Pancreas (tissue), 10 donors: Measurements from ENCODE around the gene PHACTR3. TPM values are rescaled to one million over a fixed set of nuclear protein-coding genes. Genes with fewer than 3 reads are reported as not detected.

Experiments used
- ATAC-seq, 4 donors: fragments of 200-7000 bp; cut with Tn5 transposase; one replicate each; pipeline versions ENCODE4 v1.8.0 to v1.9.1; 2020; ENCODE audit warnings: mild to moderate bottlenecking in 4 of 4, moderate library complexity in 4 of 4
- DNase-seq, 6 donors: peaks; one replicate each; pipeline ENCODE4 v3.0.0-alpha.2; 2020
- FAIRE-seq: peaks from 2 replicates; lab custom pipeline; 2012; peaks lifted over from hg19 to GRCh38; lab: Jason Lieb, UNC
- H3K27ac ChIP-seq, 4 donors: fragments of 200-600 bp; sonication (generic); 1 replicate in 3 of 4; 2 replicates in 1 of 4; pipeline versions ENCODE4 v1.5.0 to v1.8.0; 2020
- H3K27me3 ChIP-seq, 4 donors: fragments of 200-600 bp; one replicate each; pipeline ENCODE4 v1.8.0; 2021
- H3K36me3 ChIP-seq, 3 donors: fragments of 200-600 bp; sonication (generic) in 1 of 3; one replicate each; pipeline versions ENCODE4 v1.5.0 to v1.8.0; 2020 to 2021
- H3K4me1 ChIP-seq, 3 donors: fragments of 200-600 bp; one replicate each; pipeline ENCODE4 v1.8.0; 2021
- H3K4me3 ChIP-seq, 4 donors: fragments of 200-600 bp; sonication (generic) in 2 of 4; one replicate each; pipeline versions ENCODE4 v1.5.0 to v1.8.0; 2020 to 2021
- H3K9me3 ChIP-seq, 4 donors: fragments of 200-600 bp; one replicate each; pipeline ENCODE4 v1.8.0; 2021
- WGBS, 2 donors: extraction: QIAGEN DNeasy Blood & Tissue Kit; methylation state at CpG; one replicate each; pipeline ENCODE4 v1.1.7; 2013; 5-methylcytosine and 5-hydroxymethylcytosine counted together
- intact Hi-C, 3 donors: fragments of 100-400 bp; cut with DNase I; formaldehyde crosslinking; loops; one replicate each; pipeline versions ENCODE4 v1.11.1 to v1.14.2; 2022
- polyA plus RNA-seq, 2 donors: library from polyadenylated mRNA; stranded (reverse); fragments of 200-250 nt; gene quantifications; one replicate each; pipeline ENCODE4 v1.2.3, GENCODE V29; 2013
- total RNA-seq, 6 donors: library from RNA; stranded (reverse); fragmentation: NEBNext Ultra II Directional in 4 of 6; extraction: Animal tissue kit (Norgen Biotek cat#: 25700) in 4 of 6; gene quantifications; one replicate each; pipeline versions ENCODE4 v1.2.1 to v1.2.4, GENCODE V29; 2021 to 2023
- TF ChIP-seq, protein P1 (sequence below), 4 donors: fragments of 200-600 bp; sonication (generic) in 3 of 4; IDR thresholded peaks; one replicate each; pipeline versions ENCODE4 v1.5.0 to v1.8.0; 2021; ENCODE audit warnings: antibody characterized with exemption in 4 of 4
- donor health status: healthy with polysubstance abuse.
- donor health status: DM: no; HTN: no; CAD: no; lungs with moderate emphysema.
- donor health status: DM: no; HTN: no; CAD: no.
- donor health status: control.
- donor health status: control.
- donor health status: Bipolar disorder and iron deficiency.
- donor health status: DM: yes; HTN: yes; CAD: no.
- donor health status: DM: no; HTN: no; CAD: no.
- donor health status: DM: no; HTN: no; CAD: no.
- donor health status: DM: yes; HTN: yes; CAD: no.

The PHACTR3 gene
- total and polyA plus RNA-seq, 8 donors, result 0.14 to 1.5 (median 0.35) TPM; not detected in 3

DNA sequence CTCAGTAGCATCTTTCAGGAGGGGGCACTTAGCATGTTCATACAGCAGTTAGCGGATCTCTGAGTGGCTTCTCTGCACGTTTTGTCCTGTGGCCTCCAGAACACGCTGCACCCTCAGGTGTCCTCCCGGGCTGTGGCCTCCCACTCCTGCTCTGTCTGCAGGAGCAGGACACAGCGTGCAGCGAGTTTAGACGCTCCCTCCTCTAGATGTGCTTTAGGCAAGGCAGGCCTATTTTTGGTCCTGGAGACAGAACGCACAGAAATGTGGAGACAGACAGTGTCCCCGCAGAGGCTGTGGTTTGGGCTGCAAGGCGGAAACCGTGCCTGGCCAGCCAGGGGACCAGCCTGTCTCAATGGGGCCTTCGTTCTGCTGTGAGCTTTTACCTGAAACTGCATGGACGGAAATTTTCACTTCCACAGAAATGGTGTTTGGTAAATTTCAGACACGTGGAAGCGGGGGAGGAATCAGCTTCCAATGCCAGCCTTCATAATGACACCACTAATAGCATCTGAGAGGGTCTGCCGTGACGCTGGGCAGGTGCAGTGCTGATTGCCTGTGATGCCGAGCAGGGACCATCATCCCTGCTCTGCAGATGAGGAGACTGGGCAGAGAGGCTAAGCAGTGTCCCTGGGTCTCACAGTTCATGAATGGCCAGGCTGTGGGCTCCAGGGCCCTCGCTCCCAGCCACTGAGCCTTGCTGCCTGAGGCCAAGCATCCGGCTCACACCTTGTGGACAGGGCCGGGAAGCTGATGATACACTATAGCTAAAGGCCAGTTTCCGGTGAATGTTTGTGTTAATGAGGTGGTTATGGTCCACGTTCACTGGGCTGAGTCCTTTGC, 208.2 kb downstream of the PHACTR3 start:
- intact Hi-C loops, result no loop called here
- TF ChIP-seq, protein P1, sequence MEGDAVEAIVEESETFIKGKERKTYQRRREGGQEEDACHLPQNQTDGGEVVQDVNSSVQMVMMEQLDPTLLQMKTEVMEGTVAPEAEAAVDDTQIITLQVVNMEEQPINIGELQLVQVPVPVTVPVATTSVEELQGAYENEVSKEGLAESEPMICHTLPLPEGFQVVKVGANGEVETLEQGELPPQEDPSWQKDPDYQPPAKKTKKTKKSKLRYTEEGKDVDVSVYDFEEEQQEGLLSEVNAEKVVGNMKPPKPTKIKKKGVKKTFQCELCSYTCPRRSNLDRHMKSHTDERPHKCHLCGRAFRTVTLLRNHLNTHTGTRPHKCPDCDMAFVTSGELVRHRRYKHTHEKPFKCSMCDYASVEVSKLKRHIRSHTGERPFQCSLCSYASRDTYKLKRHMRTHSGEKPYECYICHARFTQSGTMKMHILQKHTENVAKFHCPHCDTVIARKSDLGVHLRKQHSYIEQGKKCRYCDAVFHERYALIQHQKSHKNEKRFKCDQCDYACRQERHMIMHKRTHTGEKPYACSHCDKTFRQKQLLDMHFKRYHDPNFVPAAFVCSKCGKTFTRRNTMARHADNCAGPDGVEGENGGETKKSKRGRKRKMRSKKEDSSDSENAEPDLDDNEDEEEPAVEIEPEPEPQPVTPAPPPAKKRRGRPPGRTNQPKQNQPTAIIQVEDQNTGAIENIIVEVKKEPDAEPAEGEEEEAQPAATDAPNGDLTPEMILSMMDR (IDR thresholded peaks at IDR 0.05), result no peak
- FAIRE-seq (no peak), ATAC-seq (no peak), DNase-seq (peak in 1 of 6 donors; percentile 33)
- Histone ChIP-seq H3K36me3 (no peaks in the 10 kb centered on the region), H3K27ac (no peak overlapping the region), H3K27me3 (no peaks in the 10 kb centered on the region), H3K9me3 (no peaks in the 10 kb centered on the region), H3K4me1 (no peaks in the 10 kb centered on the region), H3K4me3 (no peak overlapping the region)
- WGBS, 2 donors, result 76 to 88% methylated on average over 23 of the region's 23 CpGs

DNA sequence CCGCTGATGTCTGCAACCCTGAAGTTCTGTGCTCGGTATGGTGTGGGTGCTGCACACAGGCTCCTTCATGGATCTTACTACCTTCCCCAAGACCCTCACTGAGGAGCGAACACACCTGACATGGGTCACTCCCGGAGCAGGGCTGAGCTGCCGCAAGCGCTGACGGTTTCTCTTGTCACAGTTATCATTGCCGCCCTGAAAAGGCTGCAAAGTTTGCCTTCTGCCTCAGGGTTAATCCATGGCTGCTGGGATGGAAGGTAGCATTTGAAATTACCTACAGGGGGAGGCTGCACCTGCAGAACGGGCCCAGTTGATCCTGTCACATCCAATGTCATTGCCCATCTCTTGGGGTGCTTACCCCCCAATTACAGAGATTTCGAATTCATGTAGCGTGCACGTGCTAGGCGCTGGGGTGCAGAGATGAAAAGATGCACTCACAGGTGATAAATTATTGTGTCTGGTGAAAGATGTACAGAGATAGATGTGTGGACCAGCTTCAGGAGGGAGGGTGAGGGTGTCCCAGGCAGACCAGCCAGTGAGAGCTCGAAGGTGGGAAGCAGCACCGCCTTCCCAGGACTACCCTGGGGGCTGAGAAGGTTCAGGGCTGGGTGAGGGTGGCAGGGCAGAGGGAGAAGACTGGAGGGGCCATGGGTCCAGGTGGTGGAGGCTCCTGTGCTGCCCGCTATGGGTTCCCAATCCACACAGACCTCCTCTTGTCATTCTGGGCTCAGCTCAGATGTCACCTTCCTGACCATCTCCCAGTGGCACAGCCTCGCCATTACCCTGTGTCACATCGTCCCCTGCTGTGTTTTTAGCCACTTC, 209.0 kb downstream of the PHACTR3 start:
- Histone ChIP-seq H3K27me3 (no peaks in the 10 kb centered on the region), H3K4me3 (no peak overlapping the region), H3K4me1 (no peaks in the 10 kb centered on the region), H3K36me3 (no peaks in the 10 kb centered on the region), H3K9me3 (no peaks in the 10 kb centered on the region), H3K27ac (no peak overlapping the region)
- FAIRE-seq (no peak), ATAC-seq (no peak), DNase-seq (peak in 1 of 6 donors; percentile 22)
- intact Hi-C loops, result no loop called here
- TF ChIP-seq, protein P1 (IDR thresholded peaks at IDR 0.05), result no peak
- WGBS, 2 donors, result 71 to 87% methylated on average over 18 of the region's 18 CpGs

DNA sequence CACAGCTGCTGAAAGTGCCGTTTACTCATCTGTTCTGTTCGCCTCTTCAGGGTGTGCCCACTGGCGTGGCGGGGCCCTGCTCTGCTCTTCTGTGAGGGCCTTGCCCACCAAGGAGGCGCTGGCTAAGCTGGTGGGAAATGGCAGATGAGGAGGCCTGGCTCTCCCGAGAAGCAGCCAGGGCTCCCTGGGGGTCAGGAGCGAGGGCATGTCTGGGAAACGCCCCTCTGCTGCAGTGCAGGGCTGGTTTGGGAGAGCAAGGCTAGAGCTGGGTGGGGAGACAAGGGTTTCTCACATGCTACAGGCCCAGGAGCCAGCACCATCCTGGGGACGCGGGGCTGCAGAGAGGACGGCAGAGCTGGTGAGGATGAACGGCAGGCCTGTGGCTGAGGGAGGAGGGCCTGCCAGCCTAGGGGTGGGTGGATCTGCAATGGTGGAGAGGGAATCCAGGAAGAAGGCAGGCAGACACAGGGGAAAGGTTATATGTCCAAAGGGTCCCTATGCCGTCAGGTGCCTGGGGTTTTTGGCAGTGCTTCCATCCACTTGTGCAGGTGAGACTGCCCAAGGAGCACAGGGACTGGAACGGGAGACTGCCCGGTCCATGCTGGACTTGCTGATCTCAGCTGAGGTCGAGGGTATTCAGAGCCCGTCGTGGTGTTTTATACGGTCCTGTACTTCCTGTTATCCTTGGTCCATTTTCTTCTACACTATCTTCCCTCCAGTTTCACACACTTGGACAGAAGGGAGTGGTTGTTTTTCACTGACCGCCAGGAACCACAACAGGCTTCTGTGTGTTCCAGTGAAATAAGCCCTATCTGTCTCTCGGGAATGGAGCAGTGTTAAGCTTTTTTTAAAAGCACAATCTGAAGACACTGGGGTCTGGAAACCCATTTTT, 209.9 kb downstream of the PHACTR3 start:
- peak in 1 of 6 donors; percentile 52 for DNase-seq
- no peak overlapping the region for H3K4me3 ChIP-seq
- WGBS, 2 donors, result 60 to 71% methylated on average over 21 of the region's 21 CpGs

DNA sequence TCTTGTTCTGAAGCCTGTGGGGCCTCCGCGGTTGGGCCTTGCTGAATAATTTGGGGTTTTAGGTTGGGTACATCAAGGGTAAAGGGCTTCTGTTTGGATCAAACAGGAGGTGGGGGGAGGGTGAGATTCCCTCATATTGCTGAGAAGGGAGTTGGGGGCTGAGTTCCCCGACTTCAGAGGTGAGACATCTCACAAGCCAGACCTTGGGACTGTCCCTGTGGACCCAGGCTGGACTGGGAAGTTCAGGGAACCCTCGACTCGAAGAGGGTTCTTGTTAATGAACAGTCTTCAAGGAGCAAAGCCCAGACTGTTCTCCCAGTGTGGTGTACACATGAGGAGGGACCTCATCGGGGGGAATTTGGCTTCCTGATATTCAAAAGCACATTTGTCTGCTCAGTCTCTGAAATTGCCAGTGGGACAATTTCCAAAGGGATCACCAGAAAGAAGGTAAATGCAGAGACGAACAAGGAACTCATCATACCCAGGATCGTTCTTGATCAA, 210.6 kb downstream of the PHACTR3 start:
- no peaks in the 10 kb centered on the region for H3K4me1 ChIP-seq
- no peak for DNase-seq
- no peaks in the 10 kb centered on the region for H3K36me3 ChIP-seq
- intact Hi-C loops, result no loop called here
- TF ChIP-seq, protein P1 (IDR thresholded peaks at IDR 0.05), result no peak
- FAIRE-seq, result no peak
- no peak overlapping the region for H3K27ac ChIP-seq
- H3K9me3 ChIP-seq, result no peaks in the 10 kb centered on the region
- H3K27me3 ChIP-seq, result no peaks in the 10 kb centered on the region
- ATAC-seq, result no peak
- H3K4me3 ChIP-seq, result no peak overlapping the region
- 52 to 70% methylated on average over 8 of the region's 8 CpGs for WGBS, 2 donors

More for the DNA sequence above, 209.9 kb downstream of the PHACTR3 start:
- H3K27me3 ChIP-seq, result no peaks in the 10 kb centered on the region
- intact Hi-C loops, result no loop called here
- H3K27ac ChIP-seq, result no peak overlapping the region
- ATAC-seq (no peak), FAIRE-seq (no peak)
- TF ChIP-seq, protein P1 (IDR thresholded peaks at IDR 0.05), result no peak
- no peaks in the 10 kb centered on the region for H3K4me1 ChIP-seq
- no peaks in the 10 kb centered on the region for H3K36me3 ChIP-seq
- H3K9me3 ChIP-seq, result no peaks in the 10 kb centered on the region
